H9 (cell line): ENCODE measurements around the gene ADAMTS13. TPM values are rescaled to one million over a fixed set of nuclear protein-coding genes. Genes with fewer than 3 reads are reported as not detected.

Source experiments
- DNase-seq: peaks from one replicate; pipeline ENCODE4 v3.0.0-alpha.2; 2017
- H2AFZ ChIP-seq: one replicate; pipeline ENCODE4 v1.6.1; 2013; ENCODE audit warnings: mild to moderate bottlenecking, low read length, control low read depth, moderate library complexity
- H2AK5ac ChIP-seq: 2 replicates; pipeline ENCODE4 v1.6.1; 2013; ENCODE audit warnings: low read length, control low read depth, mixed read lengths; ENCODE audit not compliant: insufficient read length
- H2BK120ac ChIP-seq: one replicate; pipeline ENCODE4 v1.6.1; 2013; ENCODE audit warnings: low read depth, mild to moderate bottlenecking, low read length, control low read depth, inconsistent platforms; ENCODE audit not compliant: poor library complexity, severe bottlenecking
- H2BK12ac ChIP-seq: 2 replicates; pipeline ENCODE4 v1.6.1; 2013; ENCODE audit warnings: low read length, control low read depth, mixed read lengths, low read depth; ENCODE audit not compliant: insufficient read length
- H2BK15ac ChIP-seq: 2 replicates; pipeline ENCODE4 v1.6.1; 2013; ENCODE audit warnings: low read depth, low read length, control low read depth
- H2BK20ac ChIP-seq: one replicate; pipeline ENCODE4 v1.6.1; 2013; ENCODE audit warnings: low read depth, mild to moderate bottlenecking, low read length, control low read depth, inconsistent platforms; ENCODE audit not compliant: poor library complexity, severe bottlenecking
- H2BK5ac ChIP-seq: 2 replicates; pipeline ENCODE4 v1.6.1; 2013; ENCODE audit warnings: low read length, control low read depth, mixed read lengths; ENCODE audit not compliant: insufficient read length
- H3K14ac ChIP-seq: 2 replicates; pipeline ENCODE4 v1.6.1; 2013; ENCODE audit warnings: low read length, control low read depth; ENCODE audit not compliant: insufficient read depth
- H3K18ac ChIP-seq: 2 replicates; pipeline ENCODE4 v1.6.1; 2013; ENCODE audit warnings: low read depth, mild to moderate bottlenecking, mixed read lengths, low read length, control low read depth; ENCODE audit not compliant: insufficient read length
- H3K23ac ChIP-seq: 2 replicates; pipeline ENCODE4 v1.6.1; 2013; ENCODE audit warnings: low read length, control low read depth, mixed read lengths, low read depth; ENCODE audit not compliant: insufficient read length
- H3K23me2 ChIP-seq: 2 replicates; pipeline ENCODE4 v1.6.1; 2013; ENCODE audit warnings: low read depth, mild to moderate bottlenecking, mixed read lengths, low read length, control low read depth; ENCODE audit not compliant: insufficient read length, poor library complexity, severe bottlenecking
- H3K27ac ChIP-seq: 2 replicates; pipeline ENCODE4 v1.5.1; 2013; ENCODE audit warnings: low read length, control low read depth, mixed read lengths, low read depth; ENCODE audit not compliant: insufficient read length
- H3K27me3 ChIP-seq: 2 replicates; pipeline ENCODE4 v1.6.1; 2013; ENCODE audit warnings: low read length, control low read depth, inconsistent platforms; ENCODE audit not compliant: insufficient read depth
- H3K4ac ChIP-seq: 2 replicates; pipeline ENCODE4 v1.6.1; 2013; ENCODE audit warnings: low read depth, mild to moderate bottlenecking, control low read depth, inconsistent platforms, low read length, moderate library complexity
- H3K4me1 ChIP-seq: 2 replicates; pipeline ENCODE4 v1.6.1; 2013; ENCODE audit warnings: low read length, control low read depth, inconsistent platforms; ENCODE audit not compliant: insufficient read depth
- H3K4me2 ChIP-seq: 2 replicates; pipeline ENCODE4 v1.6.1; 2013; ENCODE audit warnings: low read length, control low read depth, mixed read lengths; ENCODE audit not compliant: insufficient read length, insufficient read depth
- H3K56ac ChIP-seq: 2 replicates; pipeline ENCODE4 v1.6.1; 2013; ENCODE audit warnings: low read depth, mild to moderate bottlenecking, mixed read lengths, low read length, control low read depth; ENCODE audit not compliant: insufficient read length
- H3K79me1 ChIP-seq: 2 replicates; pipeline ENCODE4 v1.6.1; 2013; ENCODE audit warnings: low read depth, mild to moderate bottlenecking, moderate library complexity, low read length, control low read depth, inconsistent platforms; ENCODE audit not compliant: insufficient read depth, poor library complexity, severe bottlenecking
- H3K79me2 ChIP-seq: 2 replicates; pipeline ENCODE4 v1.6.1; 2013; ENCODE audit warnings: low read length, control low read depth, inconsistent platforms; ENCODE audit not compliant: insufficient read depth
- H3K9ac ChIP-seq: 2 replicates; pipeline ENCODE4 v1.6.1; 2013; ENCODE audit warnings: low read length, control low read depth, mixed read lengths; ENCODE audit not compliant: insufficient read length; ENCODE audit errors: extremely low read depth
- H3K9me3 ChIP-seq: one replicate; pipeline ENCODE4 v1.6.1; 2013; ENCODE audit warnings: low read depth, low read length, inconsistent platforms; ENCODE audit not compliant: control insufficient read depth
- H3T11ph ChIP-seq: one replicate; pipeline ENCODE4 v1.6.1; 2013; ENCODE audit warnings: mild to moderate bottlenecking, low read length, control low read depth, inconsistent platforms
- H4K20me1 ChIP-seq: one replicate; pipeline ENCODE4 v1.6.1; 2013; ENCODE audit not compliant: control insufficient read depth, insufficient read length, insufficient read depth
- H4K5ac ChIP-seq: 2 replicates; pipeline ENCODE4 v1.6.1; 2013; ENCODE audit warnings: low read depth, mild to moderate bottlenecking, mixed read lengths, low read length, control low read depth; ENCODE audit not compliant: insufficient read length
- H4K8ac ChIP-seq: replicated peaks from 2 replicates; pipeline ENCODE4 v1.6.1; 2013; ENCODE audit warnings: low read length, control low read depth, mixed read lengths, low read depth; ENCODE audit not compliant: insufficient read length
- H4K91ac ChIP-seq: 2 replicates; pipeline ENCODE4 v1.6.1; 2013; ENCODE audit warnings: low read depth, mild to moderate bottlenecking, moderate library complexity, mixed read lengths, low read length, control low read depth; ENCODE audit not compliant: insufficient read length
- H3K27ac Mint-ChIP-seq, 3 experiments: 2 replicates in 2 of 3; 3 replicates in 1 of 3; pipeline ENCODE4 v1.8.0; 2020 to 2021; ENCODE audit warnings: mixed read lengths in 3 of 3, mild to moderate bottlenecking in 1 of 3, moderate library complexity in 1 of 3
- H3K27me3 Mint-ChIP-seq: 2 replicates; pipeline ENCODE4 v1.8.0; 2021; ENCODE audit warnings: low read depth, mild to moderate bottlenecking, moderate library complexity, mixed read lengths
- H3K36me3 Mint-ChIP-seq, 3 experiments: 2 replicates in 2 of 3; 3 replicates in 1 of 3; pipeline ENCODE4 v1.8.0; 2020 to 2021; ENCODE audit warnings: low read depth in 3 of 3, mixed read lengths in 3 of 3; ENCODE audit not compliant: insufficient read depth in 1 of 3
- H3K4me1 Mint-ChIP-seq, 2 experiments: 2 replicates each; pipeline ENCODE4 v1.8.0; 2020; ENCODE audit warnings: mixed read lengths in 2 of 2
- H3K4me3 Mint-ChIP-seq, 2 experiments: 2 replicates in 1 of 2; 3 replicates in 1 of 2; pipeline ENCODE4 v1.8.0; 2020 to 2021; ENCODE audit warnings: mild to moderate bottlenecking in 2 of 2, mixed read lengths in 2 of 2, moderate library complexity in 1 of 2
- H3K9me3 Mint-ChIP-seq, 2 experiments: 2 replicates in 1 of 2; 3 replicates in 1 of 2; pipeline ENCODE4 v1.8.0; 2020; ENCODE audit warnings: mild to moderate bottlenecking in 2 of 2, mixed read lengths in 2 of 2, moderate library complexity in 1 of 2
- CTCF ChIP-seq: fragments of 200-600 bp; sonication (generic); conservative IDR thresholded peaks from 3 replicates; pipeline ENCODE4 v1.8.0; 2021; ENCODE audit warnings: antibody characterized with exemption, mild to moderate bottlenecking
- WGBS: extraction: QIAGEN DNeasy Blood & Tissue Kit; methylation state at CpG from one replicate; pipeline ENCODE4 v1.1.7; 2013; ENCODE audit warnings: missing lambda C conversion rate, low lambda C conversion rate, mixed read lengths; ENCODE audit not compliant: insufficient read length; ENCODE audit errors: extremely low coverage; 5-methylcytosine and 5-hydroxymethylcytosine counted together
- total RNA-seq: library from RNA; stranded (reverse); gene quantifications from 2 replicates; pipeline ENCODE4 v1.2.1, GENCODE V29; 2021

ADAMTS13 gene
- total RNA-seq, 1 experiment from 2014 or later: 8.8 TPM

GRCh38 chr9:133423216-133423615 lies 1.0 kb downstream of the ADAMTS13 start:
- no peak for TF ChIP-seq CTCF
- H4K91ac ChIP-seq: no peak overlapping the region
- no peak overlapping the region for H3K9ac ChIP-seq
- no peak for DNase-seq
- no peaks in the 10 kb centered on the region for H3K79me2 ChIP-seq
- H3K9me3 Mint-ChIP-seq: peaks cover 6 to 7% of the 10 kb centered on the region in 2 experiments; a peak in 4 of 5 replicates
- H3K14ac ChIP-seq: no peak overlapping the region
- H2BK12ac ChIP-seq: no peak overlapping the region
- H3K9me3 ChIP-seq: no peaks in the 10 kb centered on the region
- no peak overlapping the region for H3K4me2 ChIP-seq
- H2BK15ac ChIP-seq: no peak overlapping the region
- no peak overlapping the region for H3T11ph ChIP-seq
- 0 out of 7 replicates have a peak overlapping the region, but pooled peaks of 1 of the 3 experiments have one; percentile 31 for H3K27ac Mint-ChIP-seq
- H2AK5ac ChIP-seq: no peak overlapping the region
- no peak overlapping the region for H2AFZ ChIP-seq
- peaks cover 28 to 37% of the 10 kb centered on the region in 2 experiments for H3K4me1 Mint-ChIP-seq
- no peak overlapping the region for H2BK20ac ChIP-seq
- no peaks in the 10 kb centered on the region for H3K27me3 ChIP-seq
- H3K79me1 ChIP-seq: no peaks in the 10 kb centered on the region
- no peak overlapping the region for H3K18ac ChIP-seq
- H3K23me2 ChIP-seq: peaks cover 2% of the 10 kb centered on the region
- no peaks in the 10 kb centered on the region for H4K20me1 ChIP-seq
- no peak overlapping the region for H3K4ac ChIP-seq
- no peak overlapping the region for H2BK120ac ChIP-seq
- WGBS: no CpG with 5 or more reads among the region's 3 CpGs
- H3K23ac ChIP-seq: no peak overlapping the region
- H3K4me3 Mint-ChIP-seq: no peak overlapping the region
- no peaks in the 10 kb centered on the region for H3K4me1 ChIP-seq
- H3K36me3 Mint-ChIP-seq: peaks cover 0 to 12% (median 10%) of the 10 kb centered on the region in 3 experiments; a peak in 6 of 7 replicates
- no peak overlapping the region for H3K27ac ChIP-seq
- H3K27me3 Mint-ChIP-seq: peaks cover 13% of the 10 kb centered on the region
- H4K8ac ChIP-seq: no peak overlapping the region
- H4K5ac ChIP-seq: no peak overlapping the region
- no peak overlapping the region for H2BK5ac ChIP-seq
- H3K56ac ChIP-seq: no peak overlapping the region
